Motor neuron (in vitro differentiated cells): Measurements from ENCODE around the gene LRRC43. TPM values are rescaled to one million over a fixed set of nuclear protein-coding genes. Genes with fewer than 3 reads are reported as not detected.

Source experiments
- ATAC-seq, 8 experiments: fragments of 200-7000 bp; cut with Tn5 transposase; replicated peaks in 6 of 8; 2 replicates each; pipeline ENCODE4 v1.8.0; 2021; ENCODE audit warnings: mild to moderate bottlenecking in 8 of 8, moderate library complexity in 8 of 8
- H3K27ac ChIP-seq, 2 donors: fragments of 250-450 bp; sonication (Bioruptor Pico); 2 replicates each; pipeline ENCODE4 v1.9.0; 2021; ENCODE audit warnings: antibody characterized with exemption in 2 of 2, mild to moderate bottlenecking in 2 of 2, moderate library complexity in 1 of 2
- H3K4me1 ChIP-seq, 2 donors: fragments of 250-450 bp; sonication (Bioruptor Pico); replicated peaks in 1 of 2; 2 replicates each; pipeline ENCODE4 v1.6.1; 2021; ENCODE audit warnings: antibody characterized with exemption in 2 of 2, mild to moderate bottlenecking in 2 of 2, moderate library complexity in 1 of 2
- H3K4me3 ChIP-seq, 5 donors: fragments of 250-450 bp; sonication (Bioruptor Pico); 2 replicates each; pipeline ENCODE4 v1.9.0; 2021; ENCODE audit warnings: antibody characterized with exemption in 5 of 5, mild to moderate bottlenecking in 5 of 5, moderate library complexity in 4 of 5
- WGBS, 10 experiments: fragments of 450-650 bp; shearing (Covaris generic); methylation state at CpG; one replicate each; pipeline ENCODE4 v1.0.0; 2022; 5-methylcytosine and 5-hydroxymethylcytosine counted together
- in situ Hi-C, 9 experiments: fragments of 400-800 bp; cut with MboI; loops; one replicate each; pipeline ENCODE4 v1.15.0; 2021; ENCODE audit warnings: low sequenced_read_pairs in 9 of 9, low pct_unique_long_range_greater_than_20kb in 2 of 9; ENCODE audit not compliant: unreplicated experiment in 9 of 9
- total RNA-seq, 8 experiments: library from RNA; unstranded; fragments of 300-600 nt; gene quantifications; 2 replicates each; pipeline versions ENCODE4 v1.2.3 to v1.2.4, GENCODE V29; 2022

LRRC43 gene
- total RNA-seq, 8 experiments from 2014 or later, result 0.14 to 4.8 (median 1.0) TPM

DNA sequence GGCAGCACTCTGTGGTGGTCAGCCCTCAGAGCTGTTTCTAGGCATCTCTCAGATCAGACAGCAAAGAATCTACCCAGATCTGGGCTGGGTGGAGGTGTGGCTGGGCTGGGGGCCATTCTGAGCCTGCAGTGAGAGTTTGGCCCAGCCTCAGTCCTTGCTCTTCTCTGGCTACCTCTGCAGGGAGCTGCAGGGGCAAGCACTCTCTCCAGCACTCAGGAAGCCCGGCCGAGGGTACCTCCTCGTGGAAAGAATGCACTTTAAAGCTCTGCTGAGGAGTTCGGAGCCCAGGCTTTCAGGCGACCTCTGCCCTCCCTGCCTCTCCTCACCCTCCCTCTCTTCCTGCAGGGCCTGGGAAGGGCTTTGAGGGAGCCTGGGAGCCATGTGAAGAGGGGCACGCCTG is 40.1 kb upstream of the LRRC43 start:
- no peak for ATAC-seq
- no peaks in the 10 kb centered on the region for H3K4me1 ChIP-seq
- in situ Hi-C loops, result no loop called here
- H3K27ac ChIP-seq, result no peak overlapping the region
- WGBS, 10 experiments, result 58 to 89% methylated on average over 3 to 5 of the region's 6 CpGs; no CpG with 5 or more reads in 8 of the 10 experiments
- H3K4me3 ChIP-seq, result no peak overlapping the region

DNA sequence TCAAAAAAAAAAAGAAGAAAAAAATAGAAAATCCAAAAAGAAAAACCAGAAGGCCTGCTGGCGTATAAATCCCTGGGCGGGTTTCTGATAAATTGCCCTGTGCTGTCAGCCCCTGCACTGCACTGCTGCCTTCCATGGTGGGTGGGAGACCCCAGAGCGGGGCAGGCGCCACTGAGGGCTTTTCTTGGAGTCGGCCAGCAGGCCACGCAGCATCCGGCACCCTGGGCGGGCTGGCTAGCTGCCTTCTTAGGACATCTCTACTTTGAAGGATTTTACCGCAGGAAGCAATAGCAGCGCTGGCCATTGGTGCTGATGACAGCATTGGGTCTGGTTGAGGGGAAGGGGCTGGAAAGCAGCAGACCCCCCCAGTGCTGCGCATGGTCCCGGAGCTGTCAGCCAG is 38.0 kb upstream of the LRRC43 start:
- WGBS, 10 experiments, result 80 to 100% (median 96%) methylated on average over 1 to 8 of the region's 12 CpGs; no CpG with 5 or more reads in 3 of the 10 experiments
- H3K4me3 ChIP-seq, result no peak overlapping the region
- H3K27ac ChIP-seq, result no peak overlapping the region
- in situ Hi-C loops, result no loop called here
- peak in 1 of 8 experiments; percentile 9 for ATAC-seq
- no peaks in the 10 kb centered on the region for H3K4me1 ChIP-seq

DNA sequence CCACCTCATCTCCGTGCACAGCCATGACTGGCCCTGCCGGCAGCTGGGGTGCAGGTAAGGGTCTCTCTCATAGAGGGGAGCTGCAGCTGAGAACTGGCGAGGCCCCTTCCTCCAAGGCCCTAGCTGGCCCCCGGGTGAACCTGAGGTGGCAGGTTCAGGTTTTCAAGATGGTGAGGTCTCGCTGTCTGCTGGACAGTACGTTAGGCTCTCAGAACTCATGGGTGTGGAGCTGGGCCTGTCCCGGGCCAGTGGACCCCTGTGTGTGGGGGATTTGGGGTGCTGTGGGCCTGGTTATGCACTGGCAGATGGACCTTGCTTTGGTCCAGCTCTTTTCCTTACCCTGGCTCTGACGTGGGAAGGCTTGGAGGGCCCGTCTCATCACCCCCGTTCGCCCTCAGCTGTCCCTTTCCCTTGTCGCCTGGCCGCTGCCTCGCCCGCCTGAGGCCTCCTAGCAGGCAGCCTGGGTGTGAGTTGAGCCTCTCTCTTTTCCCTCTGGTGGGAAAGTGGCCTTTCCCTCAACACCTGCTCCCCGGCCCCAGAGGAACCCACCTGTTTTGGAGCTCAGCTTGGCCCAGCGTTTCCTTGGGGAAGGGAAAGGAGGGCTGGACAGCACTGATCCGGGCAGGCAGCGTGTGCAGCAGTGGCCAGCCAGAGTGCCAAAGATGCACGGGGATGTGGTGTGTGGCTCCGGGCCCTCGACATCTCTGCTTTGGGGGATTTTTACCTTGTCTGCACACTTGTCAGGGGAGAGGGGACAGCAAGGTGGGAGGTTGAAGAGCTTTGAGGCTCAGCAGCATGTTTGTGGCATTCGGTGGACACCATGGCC is 37.2 kb upstream of the LRRC43 start:
- in situ Hi-C loops, result no loop called here
- Histone ChIP-seq H3K4me1 (no peaks in the 10 kb centered on the region), H3K4me3 (no peak overlapping the region), H3K27ac (no peak overlapping the region)
- WGBS, 10 experiments, result 89 to 100% (median 100%) methylated on average over 1 to 10 of the region's 23 CpGs; no CpG with 5 or more reads in 5 of the 10 experiments
- ATAC-seq, result no peak

GRCh38 chr12:122147514-122148290 is 35.2 kb upstream of the LRRC43 start:
- no peak overlapping the region for H3K4me3 ChIP-seq
- peak in 2 of 8 experiments; percentile 9 to 19 for ATAC-seq
- 77 to 100% (median 91%) methylated on average over 1 to 10 of the region's 21 CpGs; no CpG with 5 or more reads in 3 of the 10 experiments for WGBS, 10 experiments
- no peaks in the 10 kb centered on the region for H3K4me1 ChIP-seq
- no peak overlapping the region for H3K27ac ChIP-seq
- in situ Hi-C loops, result no loop called here

- in situ Hi-C loops, result no loop called here
- H3K4me3 ChIP-seq, result no peak overlapping the region
- no peak overlapping the region for H3K27ac ChIP-seq
- no peak for ATAC-seq
- H3K4me1 ChIP-seq, result no peaks in the 10 kb centered on the region
- WGBS, 10 experiments, result 40 to 76% (median 66%) methylated on average over 1 to 6 of the region's 6 CpGs
These were observed 34.3 kb upstream of the LRRC43 start for GRCh38 chr12:122148657-122149056.

- no peak overlapping the region for H3K4me3 ChIP-seq
- H3K27ac ChIP-seq, result no peak overlapping the region
- 51 to 96% (median 83%) methylated on average over 2 to 6 of the region's 8 CpGs; no CpG with 5 or more reads in 1 of the 10 experiments for WGBS, 10 experiments
- no peaks in the 10 kb centered on the region for H3K4me1 ChIP-seq
- in situ Hi-C loops, result no loop called here
- ATAC-seq, result no peak
These were observed 32.7 kb upstream of the LRRC43 start for GRCh38 chr12:122150127-122150681.

GRCh38 chr12:122152754-122153153 is 30.2 kb upstream of the LRRC43 start:
- ATAC-seq, result no peak
- Histone ChIP-seq H3K4me1 (no peaks in the 10 kb centered on the region), H3K4me3 (no peak overlapping the region), H3K27ac (no peak overlapping the region)
- in situ Hi-C loops, result no loop called here
- 40 to 100% (median 88%) methylated on average over 1 to 6 of the region's 9 CpGs; no CpG with 5 or more reads in 4 of the 10 experiments for WGBS, 10 experiments

- Histone ChIP-seq H3K4me1 (no peaks in the 10 kb centered on the region), H3K27ac (no peak overlapping the region), H3K4me3 (no peak overlapping the region)
- in situ Hi-C loops, result no loop called here
- no peak for ATAC-seq
- WGBS, 10 experiments, result 48 to 100% (median 56%) methylated on average over 1 to 6 of the region's 10 CpGs; no CpG with 5 or more reads in 5 of the 10 experiments
These were observed 27.2 kb upstream of the LRRC43 start for GRCh38 chr12:122155705-122156104.

DNA sequence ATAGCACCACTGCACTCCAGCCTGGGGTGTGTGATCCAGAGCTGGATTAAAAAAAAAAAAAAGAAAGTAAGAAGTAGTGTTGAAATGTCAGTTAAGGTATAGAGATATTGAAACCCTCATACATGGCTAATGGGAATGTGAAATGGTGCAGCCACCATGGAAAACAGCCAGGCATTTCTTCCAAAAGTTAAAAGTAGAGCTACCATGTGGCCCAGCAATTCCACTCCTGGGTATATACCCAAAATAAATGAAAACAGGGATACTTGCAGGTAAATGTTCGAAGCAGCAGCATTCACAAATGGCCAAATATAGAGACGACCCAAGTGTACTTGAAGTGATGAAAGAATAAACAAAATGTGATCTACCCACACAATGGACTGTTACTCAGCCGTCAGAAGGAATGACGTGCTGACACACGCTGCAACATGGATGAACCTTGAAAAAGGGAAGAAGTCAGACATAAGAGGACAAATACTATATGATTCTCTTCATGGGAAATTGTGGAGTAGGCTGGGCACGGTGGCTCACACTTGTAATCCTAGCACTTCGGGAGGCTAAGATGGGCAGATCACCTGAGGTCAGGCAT is 24.1 kb upstream of the LRRC43 start:
- no peak overlapping the region for H3K27ac ChIP-seq
- no peak for ATAC-seq
- WGBS, 10 experiments, result 17 to 90% (median 68%) methylated on average over 1 to 7 of the region's 7 CpGs
- in situ Hi-C loops, result no loop called here
- H3K4me1 ChIP-seq, result no peaks in the 10 kb centered on the region
- no peak overlapping the region for H3K4me3 ChIP-seq

GRCh38 chr12:122159882-122160281 is 23.0 kb upstream of the LRRC43 start:
- ATAC-seq, result no peak
- Histone ChIP-seq H3K27ac (no peak overlapping the region), H3K4me1 (no peaks in the 10 kb centered on the region), H3K4me3 (no peak overlapping the region)
- in situ Hi-C loops, result no loop called here
- WGBS, 10 experiments, result 0 to 81% (median 76%) methylated on average over 1 to 4 of the region's 4 CpGs; no CpG with 5 or more reads in 2 of the 10 experiments

DNA sequence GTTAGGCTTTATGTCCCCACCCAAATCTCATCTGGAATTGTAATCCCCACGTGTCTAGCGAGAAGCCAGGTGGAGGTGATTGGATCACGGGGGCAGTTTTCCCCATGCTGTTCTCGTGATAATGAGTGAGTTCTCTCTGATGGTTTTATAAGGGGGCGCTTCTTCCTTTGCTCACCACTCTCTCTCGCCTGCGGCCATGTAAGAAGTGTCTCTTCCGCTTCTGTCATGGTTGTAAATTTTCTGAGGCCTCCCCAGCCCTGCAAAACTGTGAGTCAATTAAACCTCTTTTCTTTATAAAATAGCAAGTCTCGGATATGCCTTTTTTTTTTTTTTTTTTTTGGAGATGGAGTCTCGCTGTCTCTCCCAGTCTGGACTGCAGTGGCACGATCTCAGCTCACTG is 22.2 kb upstream of the LRRC43 start:
- no peak for ATAC-seq
- WGBS, 10 experiments, result 25 to 60% (median 40%) methylated on average over 1 to 4 of the region's 11 CpGs; no CpG with 5 or more reads in 5 of the 10 experiments
- H3K4me1 ChIP-seq, result no peaks in the 10 kb centered on the region
- no peak overlapping the region for H3K4me3 ChIP-seq
- H3K27ac ChIP-seq, result no peak overlapping the region
- in situ Hi-C loops, result no loop called here

- H3K4me1 ChIP-seq, result peaks cover 0 to 4% of the 10 kb centered on the region in 2 donors
- in situ Hi-C loops, result no loop called here
- WGBS, 10 experiments, result 36 to 100% (median 77%) methylated on average over 1 to 7 of the region's 8 CpGs; no CpG with 5 or more reads in 4 of the 10 experiments
- no peak overlapping the region for H3K4me3 ChIP-seq
- ATAC-seq, result no peak
- no peak overlapping the region for H3K27ac ChIP-seq
These were observed 21.2 kb upstream of the LRRC43 start for GRCh38 chr12:122161682-122162081.

GRCh38 chr12:122162976-122163375 is 19.9 kb upstream of the LRRC43 start:
- Histone ChIP-seq H3K4me3 (no peak overlapping the region), H3K27ac (no peak overlapping the region), H3K4me1 (peaks cover 5 to 9% of the 10 kb centered on the region in 2 donors)
- 0 to 100% (median 78%) methylated on average over 1 to 3 of the region's 3 CpGs; no CpG with 5 or more reads in 1 of the 10 experiments for WGBS, 10 experiments
- peak in 1 of 8 experiments; percentile 87 for ATAC-seq
- in situ Hi-C loops, result no loop called here
